Mesenchymal stem cell (in vitro differentiated cells and primary cell): ENCODE results near the gene CCL20.

Source experiments
- DNase-seq: peaks from one replicate; pipeline ENCODE4 v3.0.0-alpha.2; 2013
- H2AFZ ChIP-seq: one replicate; pipeline ENCODE4 v1.6.1; 2013; ENCODE audit warnings: low read depth, mild to moderate bottlenecking, control low read depth, inconsistent platforms, low read length, moderate library complexity
- H2AK5ac ChIP-seq: 2 replicates; pipeline ENCODE4 v1.6.1; 2013; ENCODE audit warnings: low read length, moderate library complexity, mild to moderate bottlenecking, inconsistent platforms; ENCODE audit not compliant: severe bottlenecking
- H2BK120ac ChIP-seq: one replicate; pipeline ENCODE4 v1.6.1; 2013; ENCODE audit warnings: low read depth, mild to moderate bottlenecking, inconsistent platforms, low read length, moderate library complexity
- H2BK12ac ChIP-seq, 2 experiments: one replicate each; pipeline ENCODE4 v1.6.1; 2013; ENCODE audit warnings: inconsistent platforms in 2 of 2, low read length in 2 of 2, mild to moderate bottlenecking in 2 of 2, moderate library complexity in 2 of 2, control low read depth in 1 of 2
- H2BK15ac ChIP-seq: one replicate; pipeline ENCODE4 v1.6.1; 2013; ENCODE audit warnings: mild to moderate bottlenecking, low read depth, inconsistent platforms; ENCODE audit not compliant: poor library complexity, severe bottlenecking
- H2BK5ac ChIP-seq: 2 replicates; pipeline ENCODE4 v1.6.1; 2013; ENCODE audit warnings: low read depth, mild to moderate bottlenecking, low read length, control low read depth, inconsistent platforms; ENCODE audit not compliant: poor library complexity, severe bottlenecking
- H3K14ac ChIP-seq, 2 experiments: one replicate each; pipeline ENCODE4 v1.6.1; 2013; ENCODE audit warnings: inconsistent platforms in 2 of 2, low read length in 2 of 2, control low read depth in 1 of 2, mild to moderate bottlenecking in 1 of 2, moderate library complexity in 1 of 2
- H3K18ac ChIP-seq, 2 experiments: one replicate each; pipeline ENCODE4 v1.6.1; 2013; ENCODE audit warnings: inconsistent platforms in 2 of 2, low read length in 2 of 2, control low read depth in 1 of 2, low read depth in 1 of 2, mild to moderate bottlenecking in 1 of 2
- H3K23ac ChIP-seq, 2 experiments: one replicate each; pipeline ENCODE4 v1.6.1; 2013; ENCODE audit warnings: inconsistent platforms in 2 of 2, low read length in 2 of 2, mild to moderate bottlenecking in 2 of 2, moderate library complexity in 2 of 2, control low read depth in 1 of 2
- H3K27ac ChIP-seq: 2 replicates; pipeline ENCODE4 v1.5.1; 2013; ENCODE audit warnings: mild to moderate bottlenecking, moderate library complexity, low read length, control low read depth, inconsistent platforms; ENCODE audit not compliant: poor library complexity, severe bottlenecking
- H3K27me3 ChIP-seq, 2 experiments: 2 replicates each; pipeline versions ENCODE4 v1.6.1 to v1.7.0; 2013; ENCODE audit warnings: low read length in 2 of 2, mild to moderate bottlenecking in 2 of 2, moderate library complexity in 2 of 2, control low read depth in 1 of 2, inconsistent platforms in 1 of 2; ENCODE audit not compliant: control insufficient read depth in 1 of 2, insufficient read depth in 1 of 2
- H3K36me3 ChIP-seq, 2 experiments: 2 replicates each; pipeline versions ENCODE4 v1.6.1 to v1.7.0; 2013; ENCODE audit warnings: low read length in 2 of 2, control low read depth in 1 of 2, inconsistent platforms in 1 of 2, low read depth in 1 of 2, mild to moderate bottlenecking in 1 of 2; ENCODE audit not compliant: insufficient read depth in 2 of 2, control insufficient read depth in 1 of 2
- H3K4ac ChIP-seq, 2 experiments: one replicate each; pipeline ENCODE4 v1.6.1; 2013; ENCODE audit warnings: inconsistent platforms in 2 of 2, low read length in 2 of 2, mild to moderate bottlenecking in 2 of 2, moderate library complexity in 2 of 2, control low read depth in 1 of 2, low read depth in 1 of 2
- H3K4me1 ChIP-seq: 2 replicates; pipeline ENCODE4 v1.6.1; 2013; ENCODE audit warnings: low read depth, low read length, control low read depth; ENCODE audit not compliant: control insufficient read depth, insufficient read depth
- H3K4me2 ChIP-seq: 2 replicates; pipeline ENCODE4 v1.6.1; 2013; ENCODE audit warnings: low read length, mild to moderate bottlenecking, inconsistent platforms; ENCODE audit not compliant: poor library complexity, severe bottlenecking
- H3K4me3 ChIP-seq, 2 experiments: 2 replicates each; pipeline versions ENCODE4 v1.5.1 to v1.7.0; 2013; ENCODE audit warnings: low read length in 2 of 2, mild to moderate bottlenecking in 2 of 2, control low read depth in 1 of 2, low read depth in 1 of 2; ENCODE audit not compliant: insufficient read depth in 1 of 2
- H3K79me1 ChIP-seq: replicated peaks from 2 replicates; pipeline ENCODE4 v1.6.1; 2013; ENCODE audit warnings: mild to moderate bottlenecking, control low read depth, low read length, inconsistent platforms; ENCODE audit not compliant: poor library complexity, severe bottlenecking
- H3K9ac ChIP-seq: 2 replicates; pipeline ENCODE4 v1.7.0; 2013; ENCODE audit warnings: mild to moderate bottlenecking, low read length, moderate library complexity
- H3K9me3 ChIP-seq: 2 replicates; pipeline ENCODE4 v1.7.0; 2013; ENCODE audit warnings: mild to moderate bottlenecking, low read length; ENCODE audit not compliant: control insufficient read depth
- H4K8ac ChIP-seq: one replicate; pipeline ENCODE4 v1.6.1; 2013; ENCODE audit warnings: inconsistent platforms, mild to moderate bottlenecking, low read length, moderate library complexity
- H4K91ac ChIP-seq: one replicate; pipeline ENCODE4 v1.6.1; 2013; ENCODE audit warnings: mild to moderate bottlenecking, low read length, inconsistent platforms
- WGBS: methylation state at CpG from one replicate; pipeline ENCODE4 v1.1.7; 2013; ENCODE audit warnings: mixed read lengths; 5-methylcytosine and 5-hydroxymethylcytosine counted together

CCL20 gene

GRCh38 chr2:227817850-227818674 is 4.4 kb downstream of the CCL20 start:
- WGBS = 1% methylated on average over 10 of the region's 10 CpGs

GRCh38 chr2:227818675-227819397 is 5.2 kb downstream of the CCL20 start:
- Histone ChIP-seq H2BK15ac (no peak overlapping the region), H3K18ac (peak overlapping the region; percentile 44 to 55), H2AK5ac (peak overlapping the region; percentile 99), H2BK120ac (peak overlapping the region; percentile 74), H3K36me3 (no peaks in the 10 kb centered on the region), H3K9me3 (no peaks in the 10 kb centered on the region), H3K4ac (peak overlapping the region; percentile 54 to 91), H4K8ac (peak overlapping the region; percentile 27), H3K14ac (no peak overlapping the region), H4K91ac (peak overlapping the region; percentile 62), H3K27ac (peak overlapping the region; percentile 96), H2BK5ac (peak overlapping the region; percentile 95), H2BK12ac (peak overlapping the region; percentile 75 to 79), H3K79me1 (no peaks in the 10 kb centered on the region), H3K23ac (no peak overlapping the region), H3K4me2 (peak overlapping the region; percentile 27), H2AFZ (no peak overlapping the region), H3K4me3 (no peak overlapping the region), H3K4me1 (peaks cover 10% of the 10 kb centered on the region), H3K27me3 (no peaks in the 10 kb centered on the region), H3K9ac (no peak overlapping the region)
- 17% methylated on average over 8 of the region's 9 CpGs for WGBS
- no peak for DNase-seq

More at GRCh38 chr2:227817850-227818674, 4.4 kb downstream of the CCL20 start:
- Histone ChIP-seq H3K4me3 (peak overlapping the region in 1 of 2 experiments; percentile 52), H2AK5ac (no peak overlapping the region), H4K91ac (no peak overlapping the region), H3K18ac (peak overlapping the region in 1 of 2 experiments; percentile 37), H2AFZ (no peak overlapping the region), H3K79me1 (no peaks in the 10 kb centered on the region), H3K4me2 (peak overlapping the region; percentile 59), H3K14ac (no peak overlapping the region), H3K9me3 (no peaks in the 10 kb centered on the region), H3K9ac (peak overlapping the region; percentile 71), H2BK15ac (no peak overlapping the region), H3K36me3 (no peaks in the 10 kb centered on the region), H3K4me1 (peaks cover 10% of the 10 kb centered on the region), H2BK120ac (peak overlapping the region; percentile 6), H2BK12ac (peak overlapping the region in 1 of 2 experiments; percentile 27), H4K8ac (no peak overlapping the region), H3K27me3 (no peaks in the 10 kb centered on the region), H3K23ac (no peak overlapping the region), H3K27ac (peak overlapping the region; percentile 96), H2BK5ac (no peak overlapping the region), H3K4ac (no peak overlapping the region)
- peak; percentile 100 for DNase-seq

DNA sequence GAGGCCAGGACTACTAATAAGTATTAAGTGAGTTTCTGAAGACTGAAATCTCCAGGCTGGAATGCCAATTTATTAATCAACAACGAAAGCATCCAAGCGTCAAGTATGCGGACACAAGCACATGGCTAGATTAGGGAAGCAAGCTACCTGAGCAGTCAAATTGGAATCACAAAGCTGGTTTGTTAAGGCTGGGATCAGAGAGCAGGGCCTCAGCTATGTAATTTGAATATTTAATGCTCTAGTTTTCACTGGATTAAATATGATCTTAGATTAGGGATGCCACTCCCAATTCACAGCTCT is 5.7 kb downstream of the CCL20 start:
- Histone ChIP-seq H2BK12ac (peak overlapping the region in 1 of 2 experiments; percentile 45), H2BK15ac (no peak overlapping the region), H3K14ac (no peak overlapping the region), H2AFZ (no peak overlapping the region), H3K36me3 (no peaks in the 10 kb centered on the region), H3K4me2 (no peak overlapping the region), H3K79me1 (no peaks in the 10 kb centered on the region), H3K23ac (no peak overlapping the region), H2BK5ac (no peak overlapping the region), H3K27me3 (no peaks in the 10 kb centered on the region), H3K27ac (peak overlapping the region; percentile 96), H3K18ac (peak overlapping the region; percentile 11 to 55), H3K4me3 (no peak overlapping the region), H2AK5ac (no peak overlapping the region), H3K9me3 (no peaks in the 10 kb centered on the region), H4K8ac (no peak overlapping the region), H3K4me1 (peaks cover 10% of the 10 kb centered on the region), H3K9ac (no peak overlapping the region), H3K4ac (peak overlapping the region; percentile 54 to 91), H4K91ac (no peak overlapping the region), H2BK120ac (no peak overlapping the region)
- WGBS = 96% methylated on average over 3 of the region's 3 CpGs
- no peak for DNase-seq
